BJ (cell line): ENCODE measurements around the gene IFNL2. TPM values are rescaled to one million over a fixed set of nuclear protein-coding genes. Genes with fewer than 3 reads are reported as not detected.

Source experiments
- CTCF ChIA-PET: fragments of 350-600 bp; formaldehyde crosslinking; extraction: SDS; loops from one replicate; lab custom pipeline; 2021; ENCODE audit warnings: antibody characterized with exemption, inconsistent platforms; lab: Yijun Ruan, JAX
- POLR2A ChIA-PET: fragments of 300-600 bp; sonication (Branson Sonifier 250); formaldehyde crosslinking; extraction: SDS; loops from one replicate; lab custom pipeline; 2021; ENCODE audit warnings: antibody characterized with exemption; lab: Charles Lee
- DNase-seq: peaks from one replicate; pipeline ENCODE4 v3.0.0-alpha.2; 2011; ENCODE audit warnings: low read depth
- H3K27me3 ChIP-seq: 2 replicates; pipeline ENCODE4 v1.6.0; 2011; ENCODE audit warnings: low read length; ENCODE audit not compliant: control insufficient read depth, insufficient read depth
- H3K36me3 ChIP-seq: 2 replicates; pipeline ENCODE4 v1.5.1; 2011; ENCODE audit warnings: low read length; ENCODE audit not compliant: control insufficient read depth, insufficient read depth
- H3K4me3 ChIP-seq: 2 replicates; pipeline ENCODE4 v1.5.1; 2011; ENCODE audit warnings: low read depth, mild to moderate bottlenecking, control low read depth, low read length
- polyA plus RNA-seq: library from polyadenylated mRNA; depleted of rRNA; stranded (reverse); fragments of >200 nt; gene quantifications from 2 replicates; pipeline ENCODE4 v1.2.3, GENCODE V29; 2011
- TF ChIP-seq, protein P1 (sequence below): IDR thresholded peaks from 2 replicates; pipeline ENCODE4 v1.5.1; 2011; ENCODE audit warnings: low read depth, mild to moderate bottlenecking, control low read depth, inconsistent platforms, low read length, moderate library complexity; ENCODE audit not compliant: insufficient read depth

The IFNL2 gene
- polyA plus RNA-seq, 1 experiment: not detected

DNA sequence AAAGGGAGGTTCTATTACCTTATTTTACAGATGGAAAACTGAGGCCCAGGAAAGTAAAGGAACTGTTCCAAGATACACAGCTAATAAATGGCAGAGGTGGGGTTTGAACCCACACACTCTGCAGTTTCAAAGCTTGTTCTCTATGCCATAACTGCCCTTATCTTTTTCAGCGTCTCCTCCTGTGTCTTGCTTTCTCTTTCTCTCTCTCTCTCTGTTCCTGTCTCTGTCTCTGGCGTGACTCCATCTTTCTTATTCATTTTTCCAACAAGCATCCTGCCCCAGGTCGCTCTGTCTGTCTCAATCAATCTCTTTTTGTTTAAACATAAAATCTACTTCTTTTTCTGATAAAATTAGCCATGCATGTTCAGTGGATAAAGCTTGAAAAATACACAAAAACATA, 16.4 kb upstream of the IFNL2 start:
- Histone ChIP-seq H3K4me3 (no peak overlapping the region), H3K27me3 (peaks cover 32% of the 10 kb centered on the region), H3K36me3 (no peaks in the 10 kb centered on the region)
- DNase-seq: no peak
- ChIA-PET POLR2A (no interaction called here), CTCF (no interaction called here)
- TF ChIP-seq, protein P1, sequence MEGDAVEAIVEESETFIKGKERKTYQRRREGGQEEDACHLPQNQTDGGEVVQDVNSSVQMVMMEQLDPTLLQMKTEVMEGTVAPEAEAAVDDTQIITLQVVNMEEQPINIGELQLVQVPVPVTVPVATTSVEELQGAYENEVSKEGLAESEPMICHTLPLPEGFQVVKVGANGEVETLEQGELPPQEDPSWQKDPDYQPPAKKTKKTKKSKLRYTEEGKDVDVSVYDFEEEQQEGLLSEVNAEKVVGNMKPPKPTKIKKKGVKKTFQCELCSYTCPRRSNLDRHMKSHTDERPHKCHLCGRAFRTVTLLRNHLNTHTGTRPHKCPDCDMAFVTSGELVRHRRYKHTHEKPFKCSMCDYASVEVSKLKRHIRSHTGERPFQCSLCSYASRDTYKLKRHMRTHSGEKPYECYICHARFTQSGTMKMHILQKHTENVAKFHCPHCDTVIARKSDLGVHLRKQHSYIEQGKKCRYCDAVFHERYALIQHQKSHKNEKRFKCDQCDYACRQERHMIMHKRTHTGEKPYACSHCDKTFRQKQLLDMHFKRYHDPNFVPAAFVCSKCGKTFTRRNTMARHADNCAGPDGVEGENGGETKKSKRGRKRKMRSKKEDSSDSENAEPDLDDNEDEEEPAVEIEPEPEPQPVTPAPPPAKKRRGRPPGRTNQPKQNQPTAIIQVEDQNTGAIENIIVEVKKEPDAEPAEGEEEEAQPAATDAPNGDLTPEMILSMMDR: no peak

GRCh38 chr19:39252458-39252857, 15.7 kb upstream of the IFNL2 start:
- POLR2A ChIA-PET: interaction anchor here (0.6 kb wide), 1 partner anchor 27 kb away, joined by 5 read pairs; no protein-coding TSS in a partner anchor
- TF ChIP-seq, protein P1: no peak
- no peak for DNase-seq
- H3K36me3 ChIP-seq: no peaks in the 10 kb centered on the region
- peaks cover 28% of the 10 kb centered on the region for H3K27me3 ChIP-seq
- CTCF ChIA-PET: interaction anchor here (0.6 kb wide), 1 partner anchor 107 kb away, joined by 3 read pairs; no protein-coding TSS in a partner anchor
- no peak overlapping the region for H3K4me3 ChIP-seq

- TF ChIP-seq, protein P1: no peak
- CTCF ChIA-PET: no interaction called here
- DNase-seq: no peak
- H3K27me3 ChIP-seq: peaks cover 21% of the 10 kb centered on the region
- no peak overlapping the region for H3K4me3 ChIP-seq
- no peaks in the 10 kb centered on the region for H3K36me3 ChIP-seq
- POLR2A ChIA-PET: no interaction called here
These were observed 14.6 kb upstream of the IFNL2 start for GRCh38 chr19:39253374-39254149.

DNA sequence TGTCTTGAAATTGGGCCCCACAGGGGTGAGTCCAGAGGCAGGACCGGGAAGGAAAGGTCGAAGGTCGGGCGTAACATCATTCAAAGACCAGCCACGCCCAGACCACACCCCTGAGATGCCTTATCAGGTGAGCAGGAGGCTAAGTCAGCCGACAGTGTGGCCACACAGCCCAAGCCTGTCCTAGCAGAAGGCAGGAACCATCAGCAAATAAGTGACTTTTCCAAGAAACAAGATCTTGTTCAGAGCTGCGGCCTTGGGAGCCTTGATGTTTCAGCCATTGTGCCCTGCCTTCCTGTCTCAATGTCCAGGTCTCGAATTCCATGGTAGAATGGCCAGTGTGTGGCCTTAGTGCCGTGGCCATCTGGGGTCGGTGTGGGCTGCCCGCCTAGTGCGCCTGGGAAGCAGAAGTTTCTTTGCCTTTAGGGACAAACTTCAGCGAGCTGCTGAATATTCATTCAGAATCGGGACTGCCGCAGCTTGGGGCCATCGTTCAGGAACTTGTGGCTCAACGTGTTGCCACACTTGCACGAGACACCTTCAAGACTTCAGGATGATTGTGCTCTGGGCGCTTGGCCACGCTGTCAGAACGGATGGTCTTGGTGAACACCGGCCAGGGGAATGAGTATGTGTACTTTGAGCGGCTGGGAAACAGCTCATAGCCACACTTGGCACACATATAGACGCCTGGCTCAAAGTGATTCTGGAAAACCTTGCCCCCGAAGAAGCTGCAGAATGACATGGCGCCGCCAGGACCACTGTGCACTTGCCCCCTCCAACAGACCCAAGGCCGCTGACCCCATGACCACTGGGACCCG, 13.5 kb upstream of the IFNL2 start:
- H3K27me3 ChIP-seq: peaks cover 14% of the 10 kb centered on the region
- POLR2A ChIA-PET: no interaction called here
- CTCF ChIA-PET: interaction anchor here (0.7 kb wide), 1 partner anchor 16 kb away, joined by 3 read pairs; no protein-coding TSS in a partner anchor
- no peak for DNase-seq
- H3K36me3 ChIP-seq: no peaks in the 10 kb centered on the region
- TF ChIP-seq, protein P1: no peak
- H3K4me3 ChIP-seq: no peak overlapping the region

DNA sequence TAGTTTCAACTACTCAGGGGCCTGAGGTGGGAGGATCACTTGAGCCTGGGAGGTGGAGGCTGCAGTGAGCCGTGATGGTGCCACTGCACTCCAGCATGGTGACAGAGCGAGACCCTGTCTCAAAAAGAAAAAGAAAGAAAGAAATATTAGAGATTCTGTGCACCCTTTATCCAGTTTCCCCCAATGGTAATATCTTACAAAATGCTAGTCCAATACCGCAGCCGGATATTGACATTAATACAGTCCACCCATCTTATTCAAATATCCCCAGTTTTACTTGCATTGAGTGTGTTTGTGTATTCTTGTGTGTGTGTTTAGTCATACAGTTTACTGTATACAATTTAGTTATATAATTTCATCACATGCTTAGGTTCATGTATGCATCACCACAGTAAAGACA, 11.0 kb upstream of the IFNL2 start:
- TF ChIP-seq, protein P1: no peak
- ChIA-PET POLR2A (no interaction called here), CTCF (no interaction called here)
- Histone ChIP-seq H3K36me3 (no peaks in the 10 kb centered on the region), H3K4me3 (no peak overlapping the region), H3K27me3 (peaks cover 10% of the 10 kb centered on the region)
- DNase-seq: no peak
